HG03558 (cell line): Measurements from ENCODE around the gene FAF1.
"Not testable (repeated sequence)": the region's sequence is repeated elsewhere in the genome, so short reads cannot be mapped to it uniquely, and the experiment has no call there.

ENCODE experiments used
- ATAC-seq: cut with Tn5 transposase; IDR thresholded peaks from one replicate; pipeline ENCODE4 v1.9.1; 2021; ENCODE audit warnings: moderate number of reproducible peaks; ENCODE audit not compliant: unreplicated experiment; ENCODE audit errors: extremely low read depth

The FAF1 gene

GRCh38 chr1:50860256-50860655 is 99.8 kb downstream of the FAF1 start:
- ATAC-seq = no peak

- no peak for ATAC-seq
Observed at GRCh38 chr1:50859657-50860056, 100.4 kb downstream of the FAF1 start.

GRCh38 chr1:50858761-50859160 is 101.3 kb downstream of the FAF1 start:
- ATAC-seq = no peak

- ATAC-seq = no peak
Observed at GRCh38 chr1:50857702-50858101, 102.4 kb downstream of the FAF1 start.

GRCh38 chr1:50853325-50853724 is 106.7 kb downstream of the FAF1 start:
- ATAC-seq = no peak

GRCh38 chr1:50852889-50853288 is 107.2 kb downstream of the FAF1 start:
- no peak for ATAC-seq

GRCh38 chr1:50851466-50851865 is 108.6 kb downstream of the FAF1 start:
- no peak for ATAC-seq

- no peak for ATAC-seq
Observed at GRCh38 chr1:50851034-50851433, 109.0 kb downstream of the FAF1 start.

GRCh38 chr1:50847303-50847702 is 112.8 kb downstream of the FAF1 start:
- ATAC-seq = no peak

GRCh38 chr1:50846224-50846839 is 113.7 kb downstream of the FAF1 start:
- ATAC-seq = no peak

GRCh38 chr1:50841791-50842387 is 118.2 kb downstream of the FAF1 start:
- no peak for ATAC-seq

- ATAC-seq = no peak
Observed at GRCh38 chr1:50836117-50836516, 124.0 kb downstream of the FAF1 start.

- ATAC-seq = no peak
Observed at GRCh38 chr1:50833216-50833615, 126.9 kb downstream of the FAF1 start.

- no peak for ATAC-seq
Observed at GRCh38 chr1:50832167-50832566, 127.9 kb downstream of the FAF1 start.

GRCh38 chr1:50831300-50832061 is 128.6 kb downstream of the FAF1 start:
- ATAC-seq = no peak

- no peak for ATAC-seq
Observed at GRCh38 chr1:50830621-50831020, 129.4 kb downstream of the FAF1 start.

GRCh38 chr1:50829014-50829958 is 130.8 kb downstream of the FAF1 start:
- ATAC-seq = no peak

GRCh38 chr1:50827546-50827945 is 132.5 kb downstream of the FAF1 start:
- no peak for ATAC-seq

- ATAC-seq = not testable (repeated sequence)
Observed at GRCh38 chr1:50826792-50827191, 133.3 kb downstream of the FAF1 start.

GRCh38 chr1:50822035-50822776 is 137.9 kb downstream of the FAF1 start:
- ATAC-seq = no peak
